Progenitor cell of endocrine pancreas (in vitro differentiated cells): ENCODE measurements around the gene HLCS. TPM values are rescaled to one million over a fixed set of nuclear protein-coding genes. Genes with fewer than 3 reads are reported as not detected.

Experiments
- DNase-seq: peaks from one replicate; pipeline ENCODE4 v3.0.0; 2021; ENCODE audit warnings: low spot score; ENCODE audit not compliant: unreplicated experiment
- H3K27ac Mint-ChIP-seq: 2 replicates; pipeline ENCODE4 v1.8.0; 2021; ENCODE audit warnings: mild to moderate bottlenecking, moderate library complexity, mixed read lengths
- H3K27me3 Mint-ChIP-seq: 2 replicates; pipeline ENCODE4 v1.8.0; 2021; ENCODE audit warnings: mixed read lengths
- H3K36me3 Mint-ChIP-seq: 2 replicates; pipeline ENCODE4 v1.8.0; 2022; ENCODE audit warnings: mixed read lengths; ENCODE audit not compliant: insufficient read depth
- H3K4me1 Mint-ChIP-seq: 2 replicates; pipeline ENCODE4 v1.8.0; 2021; ENCODE audit warnings: low read depth, mixed read lengths
- H3K4me3 Mint-ChIP-seq: 2 replicates; pipeline ENCODE4 v1.8.0; 2021; ENCODE audit warnings: low read depth, mild to moderate bottlenecking, moderate library complexity, mixed read lengths
- H3K9me3 Mint-ChIP-seq: 2 replicates; pipeline ENCODE4 v1.8.0; 2021; ENCODE audit warnings: low read depth, mixed read lengths
- total RNA-seq: library from RNA; stranded (reverse); gene quantifications from 2 replicates; pipeline ENCODE4 v1.2.1, GENCODE V29; 2021
- TF ChIP-seq, protein P1 (sequence below): fragments of 200-600 bp; sonication (generic); IDR thresholded peaks from one replicate; pipeline ENCODE4 v1.5.0; 2021; ENCODE audit warnings: antibody characterized with exemption, mild to moderate bottlenecking; ENCODE audit not compliant: unreplicated experiment

HLCS gene
- total RNA-seq, 1 donor from 2014 or later: 34.3 TPM

DNA sequence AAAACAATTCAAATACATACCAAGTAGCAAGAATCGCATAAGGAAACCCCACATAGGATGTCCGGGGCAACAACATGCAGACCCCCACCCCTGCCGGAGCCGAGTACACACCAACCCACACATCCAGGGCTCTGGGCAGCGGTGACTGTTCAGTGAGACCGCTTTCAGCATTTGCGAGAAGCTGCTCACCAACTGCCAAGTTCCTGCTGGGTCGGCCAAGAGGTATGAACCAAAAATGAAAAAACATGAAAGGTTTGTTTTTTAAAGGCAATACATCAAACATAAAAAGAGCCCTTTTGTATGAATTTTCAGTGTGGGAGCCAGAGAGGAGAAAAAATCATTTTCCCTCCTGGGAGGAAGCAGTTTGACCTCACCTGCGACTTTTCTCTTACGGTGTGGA lies 175.3 kb downstream of the HLCS start:
- Mint-ChIP-seq H3K4me3 (no peak overlapping the region), H3K27me3 (no peaks in the 10 kb centered on the region), H3K9me3 (peaks cover 2% of the 10 kb centered on the region), H3K4me1 (peaks cover 6% of the 10 kb centered on the region), H3K36me3 (peaks cover 2% of the 10 kb centered on the region), H3K27ac (no peak overlapping the region)
- TF ChIP-seq, protein P1, sequence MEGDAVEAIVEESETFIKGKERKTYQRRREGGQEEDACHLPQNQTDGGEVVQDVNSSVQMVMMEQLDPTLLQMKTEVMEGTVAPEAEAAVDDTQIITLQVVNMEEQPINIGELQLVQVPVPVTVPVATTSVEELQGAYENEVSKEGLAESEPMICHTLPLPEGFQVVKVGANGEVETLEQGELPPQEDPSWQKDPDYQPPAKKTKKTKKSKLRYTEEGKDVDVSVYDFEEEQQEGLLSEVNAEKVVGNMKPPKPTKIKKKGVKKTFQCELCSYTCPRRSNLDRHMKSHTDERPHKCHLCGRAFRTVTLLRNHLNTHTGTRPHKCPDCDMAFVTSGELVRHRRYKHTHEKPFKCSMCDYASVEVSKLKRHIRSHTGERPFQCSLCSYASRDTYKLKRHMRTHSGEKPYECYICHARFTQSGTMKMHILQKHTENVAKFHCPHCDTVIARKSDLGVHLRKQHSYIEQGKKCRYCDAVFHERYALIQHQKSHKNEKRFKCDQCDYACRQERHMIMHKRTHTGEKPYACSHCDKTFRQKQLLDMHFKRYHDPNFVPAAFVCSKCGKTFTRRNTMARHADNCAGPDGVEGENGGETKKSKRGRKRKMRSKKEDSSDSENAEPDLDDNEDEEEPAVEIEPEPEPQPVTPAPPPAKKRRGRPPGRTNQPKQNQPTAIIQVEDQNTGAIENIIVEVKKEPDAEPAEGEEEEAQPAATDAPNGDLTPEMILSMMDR: no peak
- no peak for DNase-seq

DNA sequence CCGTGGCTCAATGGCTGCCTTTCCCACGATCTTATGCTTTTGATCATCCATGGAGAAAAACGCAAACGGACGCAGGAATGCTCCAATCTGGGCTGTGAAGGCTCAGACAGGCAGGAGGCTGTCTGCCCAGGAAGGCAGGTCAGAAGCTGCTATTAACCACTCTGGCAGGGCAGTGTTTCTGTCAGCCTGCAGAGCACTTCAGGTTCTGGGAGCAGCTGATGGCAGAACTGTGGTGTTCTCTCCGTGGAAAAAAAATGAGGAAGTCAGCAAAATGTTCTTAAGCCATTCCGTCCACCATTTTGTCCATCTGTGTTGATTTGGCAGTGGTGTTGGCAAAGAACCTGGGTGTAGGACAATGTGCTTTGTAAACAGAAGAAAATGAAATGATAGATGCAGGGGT lies 175.9 kb downstream of the HLCS start:
- peaks cover 6% of the 10 kb centered on the region for H3K4me1 Mint-ChIP-seq

DNA sequence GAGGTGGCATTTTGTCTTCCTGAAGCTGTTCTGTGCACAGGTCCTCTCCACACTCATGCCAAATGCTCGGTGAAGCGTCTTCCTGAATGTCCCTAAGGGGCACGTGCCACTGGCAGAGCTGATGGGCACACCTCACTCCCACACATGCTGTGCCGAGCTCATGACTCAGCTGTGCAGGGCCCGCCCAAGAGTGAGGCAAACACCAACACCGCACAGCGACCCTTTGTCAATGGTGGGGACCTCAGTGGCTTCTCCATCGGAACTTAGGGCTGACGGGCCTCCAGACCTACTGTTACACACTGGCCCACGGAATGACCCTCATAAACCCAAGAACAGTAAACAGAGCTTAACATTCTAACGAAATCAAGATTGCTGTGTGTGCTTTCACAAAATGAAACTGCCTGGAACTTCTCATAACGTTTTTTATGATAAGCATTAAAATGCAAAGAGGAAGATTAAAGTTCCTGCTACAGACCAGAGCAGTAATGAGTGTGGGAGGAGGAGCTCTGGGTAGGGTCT lies 178.3 kb downstream of the HLCS start:
- TF ChIP-seq, protein P1: no peak
- Mint-ChIP-seq H3K9me3 (no peaks in the 10 kb centered on the region), H3K27ac (no peak overlapping the region)

More for the DNA sequence above, 175.9 kb downstream of the HLCS start:
- DNase-seq: no peak
- Mint-ChIP-seq H3K27ac (no peak overlapping the region), H3K27me3 (no peaks in the 10 kb centered on the region), H3K36me3 (no peaks in the 10 kb centered on the region), H3K4me3 (no peak overlapping the region), H3K9me3 (no peaks in the 10 kb centered on the region)
- TF ChIP-seq, protein P1: no peak

DNA sequence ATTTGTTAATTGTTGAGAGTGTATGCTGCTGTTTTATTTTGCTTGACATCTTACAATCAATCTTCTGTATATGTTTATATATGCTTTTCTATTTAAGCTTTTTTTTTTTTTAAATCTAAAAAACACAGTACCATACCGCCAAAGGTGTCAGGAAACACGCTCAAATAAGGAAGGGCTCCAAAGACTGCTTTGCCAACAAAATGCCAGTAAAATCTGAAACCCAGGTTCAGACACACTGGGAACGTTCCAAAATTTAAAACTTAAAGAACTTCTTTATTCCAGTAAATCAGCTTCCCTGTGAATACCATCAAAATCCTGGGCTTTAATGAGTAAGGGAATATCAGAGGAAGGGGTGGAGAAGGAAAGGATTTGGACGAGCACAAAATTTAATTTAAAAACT lies 180.3 kb downstream of the HLCS start:
- TF ChIP-seq, protein P1: no peak

More for the DNA sequence above, 178.3 kb downstream of the HLCS start:
- H3K4me3 Mint-ChIP-seq: no peak overlapping the region
- DNase-seq: no peak
- H3K4me1 Mint-ChIP-seq: peaks cover 3% of the 10 kb centered on the region
- H3K27me3 Mint-ChIP-seq: no peaks in the 10 kb centered on the region
- no peaks in the 10 kb centered on the region for H3K36me3 Mint-ChIP-seq

DNA sequence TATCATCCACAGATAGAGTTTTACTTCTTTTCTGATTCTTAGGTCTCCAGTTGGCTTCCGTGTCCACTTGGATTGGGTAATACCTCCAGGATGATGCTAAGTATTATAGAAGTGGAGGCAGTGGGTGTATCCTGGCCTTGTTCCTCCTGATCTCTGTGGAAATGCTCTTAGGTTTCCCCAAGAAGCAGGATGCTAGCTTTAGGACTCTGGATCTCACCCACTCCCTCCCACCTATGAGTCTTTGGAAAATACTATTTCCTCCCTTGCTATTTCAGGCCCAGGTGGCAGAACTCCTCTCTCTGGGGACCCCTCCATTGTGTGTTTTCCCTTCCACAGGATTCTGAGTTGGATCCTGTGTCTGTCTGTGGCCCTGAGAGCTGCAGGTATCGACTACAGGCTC lies 180.9 kb downstream of the HLCS start:
- Mint-ChIP-seq H3K27me3 (no peaks in the 10 kb centered on the region), H3K36me3 (peaks cover under 1% of the 10 kb centered on the region), H3K4me1 (peaks cover 3% of the 10 kb centered on the region), H3K27ac (no peak overlapping the region), H3K4me3 (no peak overlapping the region), H3K9me3 (no peaks in the 10 kb centered on the region)
- TF ChIP-seq, protein P1: no peak
- no peak for DNase-seq

More for the DNA sequence above, 180.3 kb downstream of the HLCS start:
- H3K36me3 Mint-ChIP-seq: no peaks in the 10 kb centered on the region
- peaks cover 3% of the 10 kb centered on the region for H3K4me1 Mint-ChIP-seq
- H3K27ac Mint-ChIP-seq: no peak overlapping the region
- no peak for DNase-seq
- H3K9me3 Mint-ChIP-seq: no peaks in the 10 kb centered on the region
- no peaks in the 10 kb centered on the region for H3K27me3 Mint-ChIP-seq
- no peak overlapping the region for H3K4me3 Mint-ChIP-seq
